Stimulated activated CD8-positive, alpha-beta memory T cell treated with anti-CD3 and anti-CD28 coated beads, Interleukin-4, amount 100 ng/mL, for 24 hours (primary cell): ENCODE results near the gene PRTN3.
"Not testable (repeated sequence)": the region's sequence is repeated elsewhere in the genome, so short reads cannot be mapped to it uniquely, and the experiment has no call there.

Experiments
- DNase-seq: peaks from one replicate; pipeline ENCODE4 v3.0.0-alpha.2; 2020; ENCODE audit warnings: low read depth

PRTN3 gene

DNA sequence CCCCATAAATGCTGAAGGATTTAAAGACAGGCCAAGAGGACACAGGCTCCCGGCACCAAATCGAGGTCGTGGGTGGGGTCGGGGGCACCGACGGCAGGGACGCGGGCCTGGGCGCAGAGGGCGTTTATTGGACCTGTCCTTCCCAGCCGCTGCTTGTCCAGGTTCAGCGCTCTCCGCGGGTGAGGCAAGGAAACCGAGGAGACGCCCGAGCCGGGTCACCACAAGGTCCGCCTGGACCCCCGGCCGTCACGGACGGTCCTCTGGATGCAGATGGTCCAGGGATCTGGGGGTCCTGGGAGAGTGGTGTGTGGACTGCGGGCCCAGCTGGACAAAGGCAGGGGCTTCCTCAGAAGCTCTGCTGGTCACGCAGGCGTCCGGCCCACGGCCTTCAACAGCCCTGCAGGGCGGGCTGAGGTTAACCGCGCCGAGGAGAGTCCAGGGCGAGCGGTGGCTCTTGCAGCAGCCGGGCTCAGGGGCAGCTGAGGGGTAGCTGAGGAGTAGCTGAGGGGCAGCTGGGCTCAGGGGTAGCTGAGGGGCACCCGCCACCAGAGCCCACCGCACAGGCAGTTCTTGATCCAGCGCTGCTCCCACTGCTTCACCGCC, 27.2 kb downstream of the PRTN3 start:
- no peak for DNase-seq

- no peak for DNase-seq
Measured at GRCh38 chr19:868458-869244, 27.9 kb downstream of the PRTN3 start.

- DNase-seq = no peak
Measured at GRCh38 chr19:869245-870177, 28.7 kb downstream of the PRTN3 start.

DNA sequence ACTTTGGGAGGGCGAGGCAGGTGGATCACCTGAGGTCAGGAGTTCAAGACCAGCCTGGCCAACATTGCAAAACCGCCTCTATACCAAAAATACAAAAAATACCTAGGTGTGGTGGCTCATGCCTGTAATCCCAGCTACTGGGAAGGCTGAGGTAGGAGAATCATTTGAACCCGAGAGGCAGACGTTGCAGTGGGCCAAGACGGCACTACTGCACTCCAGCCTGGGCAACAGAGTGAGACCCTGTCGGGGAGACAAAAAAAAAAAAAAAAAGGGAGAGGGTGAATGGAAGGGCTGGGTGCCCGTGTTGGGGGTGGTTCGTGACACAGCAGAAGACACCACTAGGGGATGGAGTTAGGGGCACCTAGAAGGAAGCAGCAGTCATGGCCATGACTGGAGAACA, 29.5 kb downstream of the PRTN3 start:
- no peak for DNase-seq

- DNase-seq = no peak
Measured at GRCh38 chr19:870963-871401, 30.2 kb downstream of the PRTN3 start.

DNA sequence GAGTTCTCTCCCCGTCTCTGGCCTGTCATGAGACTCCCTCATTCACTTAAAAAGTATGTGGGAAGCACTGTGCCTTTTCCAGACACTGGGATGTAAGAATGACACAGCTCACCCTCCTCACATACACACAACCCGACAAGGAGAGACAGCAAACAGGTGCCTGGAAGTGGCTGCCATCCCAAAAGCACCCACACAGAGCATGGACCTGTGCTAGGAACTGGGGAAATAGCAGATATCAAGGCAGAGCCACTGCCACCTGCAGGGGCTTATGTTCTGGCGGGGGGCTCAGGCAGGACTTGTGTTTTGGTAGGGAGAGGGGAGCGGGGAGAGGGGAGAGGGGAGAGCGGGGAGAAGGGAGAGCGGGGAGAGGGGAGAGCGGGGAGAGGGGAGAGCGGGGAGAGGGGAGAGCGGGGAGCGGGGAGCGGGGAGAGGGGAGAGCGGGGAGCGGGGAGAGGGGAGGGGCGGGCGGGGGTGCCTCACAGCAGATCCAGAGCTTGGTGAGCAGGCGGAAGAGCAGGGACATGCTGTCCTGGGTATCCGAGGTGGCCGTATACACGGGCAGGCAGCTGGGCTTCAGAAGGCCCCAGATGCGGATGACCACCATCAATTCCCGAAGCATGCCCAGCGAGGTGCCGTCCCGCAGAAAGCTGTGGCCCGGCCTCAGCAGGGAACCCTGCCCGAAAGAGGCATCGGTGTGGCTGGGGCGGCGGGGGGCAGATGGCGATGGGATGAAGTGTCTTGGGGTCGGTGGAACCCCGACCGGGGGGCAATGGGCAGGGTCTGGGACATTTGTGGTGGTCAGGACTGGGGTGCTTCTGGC, 30.9 kb downstream of the PRTN3 start:
- no peak for DNase-seq

DNA sequence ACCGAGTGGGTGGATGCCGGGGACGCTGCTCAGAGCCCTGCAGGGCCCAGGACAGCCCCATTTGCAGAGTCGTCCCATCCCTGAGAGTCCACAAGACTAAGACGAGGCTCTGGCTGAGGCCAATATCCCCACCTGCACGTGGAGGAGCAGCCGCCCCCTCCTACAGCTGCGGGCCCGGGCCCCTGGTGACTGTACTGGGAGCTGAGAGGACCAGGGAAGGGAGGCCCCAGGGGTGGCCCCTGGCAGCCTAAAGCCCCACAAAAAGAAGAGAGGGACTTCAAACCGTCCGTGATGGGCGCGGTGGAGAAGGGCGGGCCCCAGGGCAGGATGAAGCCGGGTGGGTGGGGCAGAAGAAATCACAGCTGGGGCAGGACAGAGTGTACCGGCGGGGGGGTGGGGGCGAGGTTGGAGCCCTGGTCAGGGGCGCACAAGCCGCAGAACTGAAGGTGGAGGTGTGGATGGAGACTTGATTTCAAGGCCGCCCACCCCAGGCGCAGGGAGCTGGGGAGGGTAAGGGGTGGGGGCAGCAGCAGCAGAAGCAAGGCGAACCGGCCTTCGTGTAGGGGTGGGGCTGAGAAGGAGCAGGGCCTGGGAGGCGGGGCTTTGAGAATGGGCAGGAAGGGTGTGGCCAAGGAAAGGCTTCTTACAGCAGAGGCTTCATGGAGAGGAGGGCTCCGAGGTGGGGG, 31.6 kb downstream of the PRTN3 start:
- DNase-seq = peak; percentile 57

- DNase-seq = peak; percentile 54
Measured at GRCh38 chr19:873084-873483, 32.3 kb downstream of the PRTN3 start.

GRCh38 chr19:873561-874041, 32.8 kb downstream of the PRTN3 start:
- DNase-seq = no peak

DNA sequence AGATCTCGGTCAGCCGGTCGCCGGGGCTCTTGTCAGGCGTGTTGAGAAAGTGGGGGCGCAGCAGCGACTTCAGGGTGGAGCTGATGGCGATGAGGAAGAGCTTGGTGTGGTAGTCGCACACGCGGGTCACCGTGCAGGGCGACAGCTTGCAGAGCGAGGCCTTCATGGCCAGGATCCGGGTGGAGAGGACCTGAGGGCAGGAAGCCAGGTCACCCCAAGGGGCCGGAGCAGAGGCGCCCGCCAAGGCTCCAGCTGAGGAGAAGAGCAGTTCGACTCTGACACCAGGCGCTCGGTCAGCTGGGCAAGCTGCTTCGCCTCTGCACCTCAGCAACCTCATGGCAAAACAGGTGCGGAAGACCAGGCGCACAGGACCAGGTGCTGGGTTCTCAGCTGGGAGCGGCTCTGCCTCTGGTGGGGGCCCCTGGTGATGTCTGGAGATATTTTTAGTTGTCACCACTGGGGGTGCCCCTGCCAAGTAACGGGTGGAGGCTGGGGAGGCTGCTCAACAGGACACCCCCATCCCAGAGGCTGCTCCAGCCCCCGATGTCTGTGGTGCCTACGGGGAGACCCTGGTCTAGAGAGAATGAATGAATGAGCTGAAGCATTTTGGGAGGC, 34.6 kb downstream of the PRTN3 start:
- DNase-seq = no peak

DNA sequence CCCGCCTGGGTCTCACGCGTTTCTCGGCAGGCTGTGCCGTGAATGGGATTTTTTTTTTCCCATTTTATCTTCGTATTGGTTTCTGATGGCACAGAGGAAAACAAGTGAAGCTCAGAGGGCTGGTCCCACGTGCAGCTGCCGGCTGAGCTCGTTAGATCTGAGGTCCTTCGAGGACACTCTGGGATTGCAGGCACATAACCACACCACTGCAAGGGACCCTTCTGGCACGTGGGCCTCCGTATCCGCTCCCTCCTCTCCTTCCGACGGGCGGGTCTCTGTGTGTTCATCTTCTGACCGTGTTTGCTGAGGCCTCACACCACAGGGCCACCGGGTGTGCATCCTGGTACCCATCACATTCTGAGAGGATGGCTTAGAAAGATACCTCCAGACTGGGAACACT, 35.3 kb downstream of the PRTN3 start:
- DNase-seq = no peak

- no peak for DNase-seq
Measured at GRCh38 chr19:876780-877314, 36.0 kb downstream of the PRTN3 start.

DNA sequence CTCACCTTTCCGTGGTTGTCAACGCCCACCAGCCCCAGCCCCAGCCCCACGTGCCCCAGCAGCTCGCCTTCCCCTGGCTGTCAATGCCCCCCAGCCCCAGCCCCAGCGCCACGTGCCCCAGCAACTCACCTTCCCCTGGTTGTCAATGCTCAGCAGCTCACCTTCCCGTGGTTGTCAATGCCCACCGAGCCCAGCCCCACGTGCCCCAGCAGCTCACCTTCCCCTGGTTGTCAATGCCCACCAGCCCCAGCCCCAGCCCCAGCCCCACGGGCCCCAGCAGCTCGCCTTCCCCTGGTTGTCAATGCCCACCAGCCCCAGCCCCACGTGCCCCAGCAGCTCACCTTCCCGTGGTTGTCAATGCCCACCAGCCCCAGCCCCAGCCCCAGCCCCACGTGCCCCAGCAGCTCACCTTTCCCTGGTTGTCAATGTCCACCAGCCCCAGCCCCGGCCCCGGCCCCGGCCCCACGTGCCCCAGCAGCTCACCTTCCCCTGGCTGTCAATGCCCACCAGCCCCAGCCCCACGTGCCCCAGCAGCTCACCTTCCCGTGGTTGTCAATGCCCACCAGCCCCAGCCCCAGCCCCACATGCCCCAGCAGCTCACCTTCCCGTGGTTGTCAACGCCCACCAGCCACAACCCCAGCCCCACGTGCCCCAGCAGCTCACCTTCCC, 37.3 kb downstream of the PRTN3 start:
- not testable (repeated sequence) for DNase-seq

DNA sequence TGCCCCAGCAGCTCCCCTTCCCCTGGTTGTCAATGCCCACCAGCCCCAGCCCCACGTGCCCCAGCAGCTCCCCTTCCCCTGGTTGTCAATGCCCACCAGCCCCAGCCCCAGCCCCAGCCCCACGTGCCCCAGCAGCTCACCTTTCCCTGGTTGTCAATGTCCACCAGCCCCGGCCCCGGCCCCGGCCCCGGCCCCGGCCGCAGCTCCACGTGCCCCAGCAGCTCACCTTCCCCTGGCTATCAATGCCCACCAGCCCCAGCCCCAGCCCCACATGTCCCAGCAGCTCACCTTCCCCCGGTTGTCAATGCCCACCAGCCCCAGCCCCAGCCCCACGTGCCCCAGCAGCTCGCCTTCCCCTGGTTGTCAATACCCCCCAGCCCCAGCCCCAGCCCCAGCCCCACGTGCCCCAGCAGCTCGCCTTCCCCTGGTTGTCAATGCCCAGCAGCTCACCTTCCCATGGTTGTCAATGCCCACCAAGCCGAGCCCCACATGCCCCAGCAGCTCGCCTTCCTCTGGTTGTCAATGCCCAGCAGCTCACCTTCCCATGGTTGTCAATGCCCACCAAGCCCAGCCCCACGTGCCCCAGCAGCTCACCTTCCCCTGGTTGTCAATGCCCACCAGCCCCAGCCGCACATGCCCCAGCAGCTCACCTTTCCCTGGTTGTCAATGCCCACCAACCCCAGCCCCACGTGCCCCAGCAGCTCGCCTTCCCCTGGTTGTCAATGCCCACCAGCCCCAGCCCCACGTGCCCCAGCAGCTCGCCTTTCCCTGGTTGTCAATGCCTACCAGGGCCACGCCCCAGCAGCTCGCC, 38.2 kb downstream of the PRTN3 start:
- DNase-seq = not testable (repeated sequence)

DNA sequence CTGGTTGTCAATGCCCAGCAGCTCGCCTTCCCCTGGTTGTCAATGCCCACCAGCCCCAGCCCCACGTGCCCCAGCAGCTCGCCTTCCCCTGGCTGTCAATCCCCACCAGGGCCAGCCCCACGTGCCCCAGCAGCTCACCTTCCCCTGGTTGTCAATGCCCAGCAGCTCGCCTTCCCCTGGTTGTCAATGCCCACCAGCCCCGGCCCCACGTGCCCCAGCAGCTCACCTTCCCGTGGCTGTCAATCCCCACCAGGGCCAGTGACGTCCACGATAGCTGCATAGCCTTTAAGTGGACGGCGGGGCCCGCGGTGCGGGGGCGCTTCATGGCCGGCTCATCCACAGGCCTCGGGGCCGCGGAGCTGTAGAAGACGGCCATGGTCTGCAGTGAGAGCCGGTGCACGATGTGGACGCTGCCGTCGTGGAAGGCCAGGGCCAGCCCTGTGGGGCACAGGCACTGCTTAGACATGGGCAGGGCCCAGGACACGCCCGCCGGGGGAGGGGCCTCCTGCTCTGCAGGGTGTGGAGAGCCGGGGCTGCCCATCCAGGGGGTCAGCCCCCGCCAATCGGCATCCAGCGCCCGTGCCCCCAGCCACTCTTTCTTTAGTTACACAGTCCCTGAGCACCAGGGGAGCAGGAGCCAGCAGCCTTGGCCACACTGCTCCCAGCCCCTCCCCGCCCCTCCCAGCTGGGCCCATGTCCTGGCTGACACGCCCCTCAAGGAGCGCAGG, 39.1 kb downstream of the PRTN3 start:
- no peak for DNase-seq

DNA sequence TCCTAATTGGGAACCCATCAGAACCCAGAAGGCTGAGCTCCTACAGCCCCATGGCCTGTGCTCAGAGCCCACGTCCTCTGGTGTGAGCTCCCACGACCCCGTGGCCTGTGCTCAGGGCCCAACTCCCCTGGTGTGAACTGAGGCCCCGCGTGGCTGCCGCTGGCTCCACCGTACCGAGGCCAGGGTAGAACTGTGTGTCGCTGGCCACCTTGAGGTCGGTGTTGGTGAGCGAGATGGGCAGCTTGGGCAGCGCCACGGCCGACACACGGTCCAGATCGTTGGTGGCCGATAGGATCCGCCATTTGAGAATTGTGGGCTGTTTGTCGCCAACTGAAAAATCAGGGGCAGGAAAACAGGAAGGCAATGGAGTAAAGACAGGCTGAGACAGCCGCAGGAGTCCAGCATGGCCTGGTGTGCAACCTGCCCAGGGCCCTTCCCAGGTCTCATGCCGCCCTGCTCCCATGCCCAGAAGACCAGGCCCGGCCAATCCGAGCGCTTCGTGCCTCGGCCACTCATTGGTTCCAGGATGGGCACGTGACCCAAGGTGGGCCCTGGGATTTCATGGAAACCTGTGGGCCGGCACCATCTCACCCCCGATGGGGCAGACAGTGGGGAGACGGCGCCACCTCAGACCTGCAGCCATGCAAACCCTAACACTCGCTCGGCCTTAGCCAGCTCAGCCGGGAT, 40.7 kb downstream of the PRTN3 start:
- DNase-seq = no peak

GRCh38 chr19:882871-883497, 42.2 kb downstream of the PRTN3 start:
- DNase-seq = no peak
